HFF-Myc (cell line): ENCODE measurements around the gene MYH16.

Experiments used
- DNase-seq: peaks from one replicate; pipeline ENCODE4 v3.0.0-alpha.2; 2011; ENCODE audit warnings: low read depth; ENCODE audit errors: extremely low read depth
- H3K4me3 ChIP-seq: replicated peaks from 2 replicates; pipeline ENCODE4 v1.5.1; 2011; ENCODE audit warnings: low read depth, mild to moderate bottlenecking, control low read depth, low read length
- TF ChIP-seq, protein P1 (sequence below): IDR thresholded peaks from 2 replicates; pipeline ENCODE4 v1.5.1; 2012; ENCODE audit warnings: mild to moderate bottlenecking, low read depth, low read length, control low read depth; ENCODE audit errors: missing control alignments

MYH16 gene

DNA sequence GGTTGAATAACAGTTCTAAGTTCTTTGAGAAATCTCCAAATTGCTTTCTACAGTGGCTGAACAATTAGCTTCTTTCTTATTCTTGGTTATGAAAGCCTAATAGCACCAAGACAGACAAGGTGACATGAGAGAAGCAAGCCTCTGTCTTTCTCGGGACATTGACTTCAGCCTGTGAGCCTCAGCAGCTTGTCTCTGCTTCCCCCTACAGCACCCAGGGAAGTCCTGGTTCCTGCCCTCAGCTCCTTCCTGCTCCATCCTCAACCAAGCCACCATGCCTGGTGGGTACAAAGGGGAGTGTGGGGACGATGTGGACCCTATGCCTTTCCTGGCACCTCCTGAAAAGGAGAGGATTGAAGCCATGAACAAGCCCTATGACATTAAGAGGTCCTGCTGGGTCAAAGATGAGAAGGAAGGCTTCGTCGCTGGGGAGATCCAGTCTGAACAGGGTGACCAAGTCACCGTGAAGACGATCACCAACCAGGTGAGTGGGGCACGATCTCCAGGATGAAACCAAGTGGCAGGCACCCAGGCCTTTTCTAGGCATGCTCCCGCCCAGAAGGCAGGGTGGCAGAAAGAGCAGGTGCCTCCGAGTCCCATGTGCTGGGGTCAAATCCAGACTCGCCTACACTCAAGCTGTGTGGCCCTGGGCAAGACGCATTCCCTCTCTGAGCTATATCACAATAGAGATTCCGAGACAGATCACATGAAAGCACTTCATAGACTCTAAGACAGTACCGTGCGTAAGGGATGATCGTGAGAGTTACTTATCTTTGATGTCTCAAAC lies 33.9 kb upstream of the MYH16 start:
- no peak for DNase-seq
- H3K4me3 ChIP-seq = no peak overlapping the region
- TF ChIP-seq, protein P1, sequence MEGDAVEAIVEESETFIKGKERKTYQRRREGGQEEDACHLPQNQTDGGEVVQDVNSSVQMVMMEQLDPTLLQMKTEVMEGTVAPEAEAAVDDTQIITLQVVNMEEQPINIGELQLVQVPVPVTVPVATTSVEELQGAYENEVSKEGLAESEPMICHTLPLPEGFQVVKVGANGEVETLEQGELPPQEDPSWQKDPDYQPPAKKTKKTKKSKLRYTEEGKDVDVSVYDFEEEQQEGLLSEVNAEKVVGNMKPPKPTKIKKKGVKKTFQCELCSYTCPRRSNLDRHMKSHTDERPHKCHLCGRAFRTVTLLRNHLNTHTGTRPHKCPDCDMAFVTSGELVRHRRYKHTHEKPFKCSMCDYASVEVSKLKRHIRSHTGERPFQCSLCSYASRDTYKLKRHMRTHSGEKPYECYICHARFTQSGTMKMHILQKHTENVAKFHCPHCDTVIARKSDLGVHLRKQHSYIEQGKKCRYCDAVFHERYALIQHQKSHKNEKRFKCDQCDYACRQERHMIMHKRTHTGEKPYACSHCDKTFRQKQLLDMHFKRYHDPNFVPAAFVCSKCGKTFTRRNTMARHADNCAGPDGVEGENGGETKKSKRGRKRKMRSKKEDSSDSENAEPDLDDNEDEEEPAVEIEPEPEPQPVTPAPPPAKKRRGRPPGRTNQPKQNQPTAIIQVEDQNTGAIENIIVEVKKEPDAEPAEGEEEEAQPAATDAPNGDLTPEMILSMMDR = no peak

DNA sequence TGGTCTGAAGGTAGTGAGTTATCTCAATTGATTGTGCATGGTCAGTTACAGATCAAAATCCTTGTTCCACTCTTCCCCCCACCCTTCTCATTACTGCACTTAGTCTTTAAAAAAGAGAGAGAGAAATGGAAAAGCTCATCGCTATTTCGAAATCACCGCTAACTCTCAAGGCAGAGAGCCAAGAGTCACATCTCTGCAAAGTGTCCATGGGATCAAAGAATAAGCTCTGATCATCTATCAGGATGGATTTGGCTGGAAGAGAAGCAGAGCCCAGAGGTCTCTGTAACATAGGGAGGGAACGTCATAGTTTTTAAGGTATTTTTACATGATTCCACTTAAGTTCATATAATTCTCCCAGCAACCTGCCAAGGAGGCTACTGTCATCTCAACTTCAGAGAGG lies 30.0 kb upstream of the MYH16 start:
- DNase-seq = no peak
- TF ChIP-seq, protein P1 = no peak
- no peak overlapping the region for H3K4me3 ChIP-seq

DNA sequence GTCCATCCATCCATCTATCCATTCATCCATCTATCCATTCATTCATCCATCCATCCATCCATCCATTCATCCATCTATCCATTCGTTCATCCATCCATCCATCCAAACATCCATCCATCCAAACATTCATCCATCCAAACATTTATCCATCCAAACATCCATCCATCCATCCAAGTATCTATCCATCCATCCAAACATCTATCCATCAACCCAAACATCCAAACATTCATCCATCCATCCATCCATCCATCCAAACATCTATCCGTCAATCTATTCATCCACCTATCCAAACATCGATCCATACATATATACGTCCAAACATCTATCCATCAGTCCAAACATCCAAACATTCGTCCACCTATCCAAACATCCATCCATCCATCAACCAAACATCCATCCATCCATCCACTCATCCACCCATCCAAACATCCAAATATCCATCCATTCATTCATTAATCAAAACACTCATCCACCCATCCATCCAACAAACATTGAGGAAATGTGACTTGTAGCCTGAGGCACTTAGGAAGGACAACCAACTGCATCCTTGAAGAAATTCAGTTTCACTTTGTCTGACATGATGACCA lies 28.8 kb upstream of the MYH16 start:
- no peak for DNase-seq
- TF ChIP-seq, protein P1 = no peak
- no peak overlapping the region for H3K4me3 ChIP-seq

DNA sequence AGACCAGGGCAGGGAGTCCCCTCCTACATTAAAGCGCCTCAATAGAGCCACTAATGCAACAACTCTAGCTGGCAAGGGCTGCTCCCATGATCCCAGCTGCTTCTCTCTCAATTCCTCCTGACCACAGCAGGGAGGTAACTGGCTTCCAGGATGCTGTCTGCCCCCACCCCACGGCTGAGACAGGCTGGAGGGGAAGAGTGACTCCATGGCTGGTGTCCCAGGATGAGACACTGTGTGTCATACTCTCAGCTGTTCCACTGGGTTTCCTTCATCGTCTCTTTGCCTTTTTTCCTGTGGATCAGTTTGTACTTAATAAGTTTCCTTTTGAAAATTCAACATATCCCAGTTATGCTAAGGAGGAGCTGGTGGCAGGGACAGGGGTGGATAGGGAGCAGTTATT lies 27.7 kb upstream of the MYH16 start:
- no peak for DNase-seq
- TF ChIP-seq, protein P1 = no peak
- no peak overlapping the region for H3K4me3 ChIP-seq

DNA sequence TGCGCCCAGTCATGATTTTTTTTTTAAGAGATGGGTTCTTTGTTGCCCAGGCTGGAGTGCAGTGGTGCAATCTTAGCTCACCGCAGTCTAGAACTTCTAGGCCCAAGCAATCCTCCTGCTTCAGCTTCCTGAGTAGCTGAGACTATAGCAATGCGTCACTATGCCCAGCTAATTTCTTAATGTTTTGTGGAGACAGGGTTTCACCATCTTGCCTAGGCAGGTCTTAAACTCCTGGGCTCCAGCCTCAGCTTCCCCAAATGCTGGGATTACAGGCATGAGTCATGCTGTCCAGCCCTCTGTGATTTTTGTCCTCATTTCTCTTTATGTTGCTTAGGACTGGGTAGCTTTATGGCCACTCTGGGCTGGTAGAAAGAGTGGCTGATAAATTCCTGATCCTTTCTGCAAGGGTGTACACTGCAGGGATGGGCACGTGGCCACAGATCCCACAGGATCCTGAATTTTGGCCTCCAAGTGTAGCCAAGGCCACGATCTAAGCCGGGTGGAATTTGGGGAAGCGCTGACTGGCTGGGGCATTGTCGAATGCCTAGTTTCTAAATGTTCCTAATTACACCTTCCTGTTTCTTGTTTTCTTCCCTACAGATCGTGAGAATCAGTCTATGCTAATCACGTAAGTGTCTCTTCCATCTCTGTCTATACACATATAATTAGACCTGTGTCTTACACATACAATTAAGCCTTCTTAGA lies 24.1 kb upstream of the MYH16 start:
- H3K4me3 ChIP-seq = no peak overlapping the region
- TF ChIP-seq, protein P1 = no peak
- DNase-seq = no peak

DNA sequence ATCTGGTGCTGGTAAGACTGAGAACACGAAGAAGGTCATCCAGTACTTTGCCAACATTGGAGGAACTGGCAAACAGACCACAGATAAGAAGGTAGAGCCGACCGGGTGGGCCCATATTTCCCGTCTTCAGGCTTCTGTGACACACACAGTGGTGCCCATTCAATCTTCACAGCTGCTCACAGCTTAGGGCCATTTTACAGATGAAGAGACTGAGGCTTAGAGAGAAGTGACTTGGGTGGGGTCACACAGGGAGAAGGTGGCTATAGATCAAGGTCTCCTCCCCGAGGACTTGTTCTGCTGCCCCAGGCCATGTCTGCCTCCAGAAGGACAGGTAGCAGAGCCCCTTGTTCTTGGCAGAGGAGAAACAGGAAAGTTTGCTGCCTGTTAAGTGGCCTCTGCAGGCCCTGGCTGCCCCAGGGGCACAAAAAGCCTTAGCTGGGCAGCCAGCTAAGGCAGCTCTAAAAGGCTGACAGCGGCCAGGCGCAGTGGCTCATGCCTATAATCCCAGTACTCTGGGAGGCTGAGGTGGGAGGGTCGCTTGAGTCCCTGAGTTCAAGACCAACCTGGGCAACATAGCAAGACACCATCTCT lies 22.6 kb upstream of the MYH16 start:
- H3K4me3 ChIP-seq = no peak overlapping the region
- no peak for DNase-seq
- TF ChIP-seq, protein P1 = no peak
